Measurements from ENCODE around the gene SLC13A3. TPM values are rescaled to one million over a fixed set of nuclear protein-coding genes. Genes with fewer than 3 reads are reported as not detected.
A peak's percentile ranks its signal among the peaks of the same experiment; 100 is the strongest.

The SLC13A3 gene
- total RNA-seq, 2 donors from 2014 or later = 0.37 to 1.5 TPM

- Histone ChIP-seq H3K4me3 (no peak overlapping the region), H3K4me1 (peaks cover 0 to 15% of the 10 kb centered on the region in 2 donors), H3K27ac (no peak overlapping the region), H3K9me3 (no peaks in the 10 kb centered on the region), H3K36me3 (no peaks in the 10 kb centered on the region), H3K27me3 (no peaks in the 10 kb centered on the region)
- no peak for TF ChIP-seq CTCF (IDR thresholded peaks at IDR 0.05)
- DNase-seq (ENCODE audit: low spot score) = peak; percentile 59
Observed at GRCh38 chr20:46558511-46558959, 92.7 kb downstream of the SLC13A3 start.

- Histone ChIP-seq H3K36me3 (no peaks in the 10 kb centered on the region), H3K4me1 (peaks cover 0 to 7% of the 10 kb centered on the region in 2 donors), H3K9me3 (no peaks in the 10 kb centered on the region), H3K27me3 (no peaks in the 10 kb centered on the region), H3K27ac (no peak overlapping the region), H3K4me3 (no peak overlapping the region)
- no peak for DNase-seq (ENCODE audit: low spot score)
- no peak for TF ChIP-seq CTCF (IDR thresholded peaks at IDR 0.05)
Observed at GRCh38 chr20:46557231-46557956, 93.9 kb downstream of the SLC13A3 start.

- Histone ChIP-seq H3K27me3 (no peaks in the 10 kb centered on the region), H3K27ac (no peak overlapping the region)
Observed at GRCh38 chr20:46555370-46555956, 95.8 kb downstream of the SLC13A3 start.

GRCh38 chr20:46554828-46555227, 96.4 kb downstream of the SLC13A3 start:
- no peak for DNase-seq (ENCODE audit: low spot score)
- H3K4me3 ChIP-seq = no peak overlapping the region
- H3K9me3 ChIP-seq = no peaks in the 10 kb centered on the region
- H3K27me3 ChIP-seq = no peaks in the 10 kb centered on the region
- TF ChIP-seq CTCF (IDR thresholded peaks at IDR 0.05) = no peak
- no peaks in the 10 kb centered on the region for H3K36me3 ChIP-seq
- H3K4me1 ChIP-seq = no peaks in the 10 kb centered on the region
- H3K27ac ChIP-seq = no peak overlapping the region

More at GRCh38 chr20:46555370-46555956, 95.8 kb downstream of the SLC13A3 start:
- Histone ChIP-seq H3K9me3 (no peaks in the 10 kb centered on the region), H3K4me3 (no peak overlapping the region), H3K4me1 (no peaks in the 10 kb centered on the region), H3K36me3 (no peaks in the 10 kb centered on the region)
- no peak for DNase-seq (ENCODE audit: low spot score)
- TF ChIP-seq CTCF (IDR thresholded peaks at IDR 0.05) = no peak

- no peak for TF ChIP-seq CTCF (IDR thresholded peaks at IDR 0.05)
- Histone ChIP-seq H3K4me3 (no peak overlapping the region), H3K36me3 (no peaks in the 10 kb centered on the region), H3K4me1 (no peaks in the 10 kb centered on the region), H3K9me3 (no peaks in the 10 kb centered on the region), H3K27me3 (no peaks in the 10 kb centered on the region), H3K27ac (no peak overlapping the region)
- DNase-seq (ENCODE audit: low spot score) = no peak
Observed at GRCh38 chr20:46553926-46554325, 97.3 kb downstream of the SLC13A3 start.
